Measurements from ENCODE around the gene CD37. TPM values are rescaled to one million over a fixed set of nuclear protein-coding genes. Genes with fewer than 3 reads are reported as not detected.

Gene CD37
- total and polyA plus RNA-seq, 2 donors (not counting 1 experiment from before 2014, with no cell fraction given) = 1,998 to 2,188 TPM

- whole genome bisulfite sequencing (ENCODE audit: insufficient coverage) = 94% methylated on average over 11 of the region's 11 CpGs
- peaks cover 0 to 9% (median 2%) of the 10 kb centered on the region in 3 donors for H3K9me3 ChIP-seq (ENCODE audit: control extremely low read depth in 1 of 3, control insufficient read depth in 2 of 3, insufficient read depth in 1 of 3, low read length in 2 of 3)
- Mint-ChIP-seq H3K9me3 (ENCODE audit: insufficient read depth) (no peaks in the 10 kb centered on the region), H3K4me1 (peaks cover 65% of the 10 kb centered on the region), H3K4me3 (no peak overlapping the region), H3K27me3 (no peaks in the 10 kb centered on the region), H3K27ac (peak overlapping the region; percentile 80)
- H3K4me1 ChIP-seq (ENCODE audit: control insufficient read depth in 2 of 2, insufficient read depth in 2 of 2, low read length in 2 of 2) = peaks cover 24 to 67% of the 10 kb centered on the region in 2 donors
- peak overlapping the region in 1 of 2 donors; percentile 27 for H3K27ac ChIP-seq (ENCODE audit: low read length in 2 of 2)
- peak; percentile 22 for DNase-seq
- peaks cover 5% of the 10 kb centered on the region for H3K79me2 ChIP-seq (ENCODE audit: control insufficient read depth, insufficient read depth, low read length)
- no peak overlapping the region for H3K4me2 ChIP-seq (replicated peaks; ENCODE audit: low read depth, low read length, poor library complexity, severe bottlenecking)
- peaks cover 0 to 30% of the 10 kb centered on the region in 2 experiments for H3K36me3 ChIP-seq (replicated peaks in 1 of 2; ENCODE audit: control extremely low read depth in 1 of 2, control insufficient read depth in 1 of 2, extremely low read depth in 1 of 2, insufficient read depth in 2 of 2, low read length in 1 of 2)
- ATAC-seq (ENCODE audit: low read depth) = no peak
- intact Hi-C loops (cut with micrococcal nuclease) = no loop called here
- H3K9ac ChIP-seq (ENCODE audit: low read length) = no peak overlapping the region
- ChIA-PET CTCF (interaction anchor here (0.7 to 1.3 kb wide), 6 partner anchors 10 to 44 kb away, joined by 3 to 7 read pairs (median 4); no protein-coding TSS in a partner anchor), POLR2A (interaction anchor here (0.6 to 1.0 kb wide), 7 partner anchors 11 to 106 kb away, joined by 3 to 9 read pairs (median 4); partner anchors contain the start of gene PIH1D1)
- no peak overlapping the region for H3K4me3 ChIP-seq (ENCODE audit: control extremely low read depth in 1 of 5, extremely low read depth in 1 of 5, insufficient read depth in 1 of 5, low read depth in 2 of 5, low read length in 4 of 5)
- no peak overlapping the region for H2AFZ ChIP-seq (ENCODE audit: insufficient read depth, low read depth, low read length, poor library complexity, severe bottlenecking)
- TF ChIP-seq EZH2 (IDR thresholded peaks at IDR 0.05; ENCODE audit: borderline replicate concordance, insufficient read depth, low read depth, low read length, poor library complexity, severe bottlenecking) (no peak), CTCF (IDR thresholded peaks at IDR 0.05) (no peak)
- H4K20me1 ChIP-seq (ENCODE audit: control insufficient read depth, insufficient read depth, low read length, poor library complexity, severe bottlenecking) = peaks cover 3% of the 10 kb centered on the region
- H3K27me3 ChIP-seq (replicated peaks in 1 of 4; ENCODE audit: control extremely low read depth in 1 of 4, control insufficient read depth in 3 of 4, insufficient read depth in 4 of 4, low read length in 3 of 4) = no peaks in the 10 kb centered on the region
These were observed 9.6 kb downstream of the CD37 start for GRCh38 chr19:49344505-49345423.
